Activated gamma-delta T cell (primary cell): ENCODE data around the gene UTS2B.

ENCODE experiments used
- DNase-seq: peaks from one replicate; lab custom pipeline; 2025; lab: John Stamatoyannopoulos, UW

Gene UTS2B

GRCh38 chr3:191352014-191352413, 21.7 kb upstream of the UTS2B start:
- no peak for DNase-seq

DNA sequence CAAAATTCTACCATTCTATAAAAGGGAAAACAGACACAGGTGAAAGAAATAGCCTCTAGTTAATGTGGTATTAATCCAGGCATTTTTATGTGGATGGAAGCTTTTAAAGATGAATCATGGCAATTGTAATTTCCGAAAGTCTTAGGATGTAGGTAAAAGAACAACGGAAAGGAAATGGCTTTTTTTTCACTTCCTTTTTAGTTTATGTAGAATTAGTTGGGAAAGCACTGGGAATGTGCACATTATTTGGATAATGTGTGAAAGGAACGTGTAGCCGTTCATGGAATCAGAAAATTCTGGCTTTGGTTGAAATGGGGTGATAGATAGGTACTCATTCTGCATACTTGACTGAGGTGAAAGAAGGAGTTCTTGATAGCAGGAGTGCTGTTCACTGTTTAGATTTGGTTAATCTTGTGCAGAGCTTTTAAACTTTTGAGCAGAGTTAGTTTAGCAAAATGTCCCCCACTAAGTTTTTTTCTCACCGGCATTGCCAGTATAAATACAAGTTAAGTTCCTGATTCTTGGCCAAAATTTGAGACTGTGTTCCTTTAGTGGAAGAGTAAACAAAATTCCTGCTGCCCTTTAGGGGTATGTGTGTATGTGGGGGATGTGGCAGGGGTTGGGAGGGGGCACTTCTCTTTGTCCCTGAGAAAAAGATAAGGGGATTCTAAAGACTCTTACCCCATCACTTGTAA, 20.2 kb upstream of the UTS2B start:
- DNase-seq, result no peak

DNA sequence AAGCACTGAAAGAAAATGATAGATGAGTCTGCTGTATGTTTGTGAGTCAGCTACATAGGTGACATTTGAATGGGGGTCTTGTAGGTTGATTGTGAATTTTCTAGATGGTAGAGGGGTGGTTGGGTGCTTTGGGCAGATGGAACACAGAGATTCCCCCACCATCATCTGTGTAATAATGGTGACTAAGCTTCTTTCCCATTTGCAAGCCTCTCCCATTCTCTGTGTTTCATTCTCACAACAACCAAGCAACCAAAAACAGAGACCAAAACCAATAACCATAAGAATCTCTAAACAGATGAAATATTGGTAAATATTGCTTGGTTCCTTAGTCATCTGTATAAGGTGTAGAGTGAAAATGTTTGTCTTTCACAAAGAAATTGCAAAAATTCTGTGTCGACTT, 17.8 kb upstream of the UTS2B start:
- DNase-seq, result no peak

GRCh38 chr3:191347228-191347627, 16.9 kb upstream of the UTS2B start:
- no peak for DNase-seq

GRCh38 chr3:191345334-191345733, 15.0 kb upstream of the UTS2B start:
- DNase-seq, result no peak

DNA sequence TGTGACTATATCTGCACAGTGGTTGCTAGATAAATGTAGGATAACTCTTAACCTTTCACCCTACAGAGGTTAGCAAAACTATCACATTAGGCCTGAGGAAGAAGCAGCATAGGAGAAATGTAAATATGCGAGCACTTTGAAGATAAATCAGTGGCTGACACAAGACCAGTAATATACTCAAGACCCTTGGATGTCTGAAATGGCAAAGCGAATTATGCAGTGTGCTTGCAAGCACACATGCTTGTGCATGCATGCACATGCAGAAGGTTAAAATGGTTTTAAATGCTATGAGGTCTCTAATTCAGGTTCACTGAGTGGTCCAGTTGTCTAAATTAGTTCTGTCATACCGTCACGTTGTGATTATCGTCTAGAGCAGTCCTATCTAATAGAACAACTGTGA, 13.6 kb upstream of the UTS2B start:
- DNase-seq, result no peak

GRCh38 chr3:191343115-191343514, 12.8 kb upstream of the UTS2B start:
- no peak for DNase-seq

DNA sequence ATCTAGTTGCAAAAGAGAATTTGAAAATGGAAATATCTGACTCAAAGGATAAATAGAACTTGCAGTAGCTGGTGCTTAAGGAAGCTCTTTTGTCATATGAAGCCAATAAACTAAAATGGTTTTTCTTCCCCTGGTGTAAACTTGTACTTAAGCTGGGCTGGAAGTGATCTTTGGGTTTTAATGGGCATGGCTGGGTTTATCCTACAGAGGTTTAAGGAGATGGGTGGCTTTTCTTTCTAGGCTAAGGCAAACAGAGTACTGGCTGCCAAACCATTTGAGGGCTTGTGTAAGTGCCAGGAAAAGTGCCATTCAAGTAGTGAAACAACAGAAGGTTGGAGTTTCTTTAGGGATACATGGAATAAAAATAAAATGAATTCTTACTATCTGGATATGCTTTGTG, 12.1 kb upstream of the UTS2B start:
- DNase-seq, result no peak

DNA sequence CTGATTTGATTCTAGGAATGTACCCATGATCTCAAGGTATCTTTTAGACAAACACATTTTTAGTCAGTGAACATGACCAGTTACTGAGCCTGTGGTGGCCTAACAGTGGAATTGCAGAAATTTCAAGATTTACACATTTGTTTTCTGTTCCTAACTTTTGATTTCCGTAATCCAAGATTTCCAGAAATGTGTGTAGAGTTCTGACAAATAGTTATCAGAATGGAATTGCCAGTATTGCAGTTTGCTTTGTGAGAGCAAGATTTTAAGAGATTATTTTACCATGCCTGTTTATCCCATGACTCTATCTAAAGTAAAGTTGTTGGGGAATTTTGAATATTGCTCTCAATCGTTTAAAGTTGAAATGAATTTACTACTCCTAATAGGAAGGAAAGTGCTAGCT, 11.7 kb upstream of the UTS2B start:
- DNase-seq, result no peak

- no peak for DNase-seq
Observed at GRCh38 chr3:191340966-191341365, 10.6 kb upstream of the UTS2B start.

DNA sequence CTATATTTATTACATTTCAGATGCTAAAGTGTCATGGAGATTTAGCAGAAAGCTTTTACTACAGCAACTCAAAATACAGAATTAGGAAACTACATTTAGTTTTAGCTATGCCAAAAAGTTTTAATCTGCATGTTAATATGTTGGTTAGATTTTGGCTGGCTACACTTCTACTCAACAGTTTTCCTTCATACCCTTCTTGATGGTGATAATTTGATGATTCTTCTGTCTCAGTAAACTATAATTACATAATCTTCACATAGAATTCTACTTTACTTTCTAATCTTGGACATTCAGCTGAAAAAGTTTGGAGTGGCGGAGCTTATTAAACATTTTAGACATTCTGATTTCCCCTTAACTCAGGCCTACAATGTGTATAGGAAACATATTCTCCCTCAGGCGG, 10.0 kb upstream of the UTS2B start:
- no peak for DNase-seq

DNA sequence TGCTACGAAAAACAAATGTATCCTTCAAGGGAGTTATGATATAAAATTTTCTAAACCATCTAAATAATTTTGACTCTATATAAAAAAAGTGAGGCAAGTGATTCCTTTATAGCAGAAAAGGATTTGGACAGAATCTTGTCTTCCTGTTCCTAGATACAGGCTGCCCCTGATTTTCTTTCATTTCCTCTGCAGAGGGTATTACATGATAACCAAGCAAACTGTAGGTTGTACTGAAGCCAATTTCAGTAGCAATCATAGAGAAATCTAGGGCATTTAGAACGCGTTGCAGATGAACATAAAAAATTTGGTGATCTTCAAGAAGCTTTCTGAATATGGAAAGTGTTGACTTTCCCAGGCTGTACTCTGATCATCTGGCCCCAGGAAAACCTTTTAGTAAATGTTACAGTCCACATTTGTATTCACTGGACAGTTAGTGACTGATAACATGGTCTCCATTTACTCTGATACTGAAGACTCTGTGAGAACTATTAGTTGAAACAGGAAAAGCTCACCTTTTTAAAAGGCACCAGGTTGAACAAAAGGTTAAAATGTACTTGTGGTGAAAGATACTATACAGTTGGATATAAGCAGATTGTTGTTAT, 9.1 kb upstream of the UTS2B start:
- no peak for DNase-seq

DNA sequence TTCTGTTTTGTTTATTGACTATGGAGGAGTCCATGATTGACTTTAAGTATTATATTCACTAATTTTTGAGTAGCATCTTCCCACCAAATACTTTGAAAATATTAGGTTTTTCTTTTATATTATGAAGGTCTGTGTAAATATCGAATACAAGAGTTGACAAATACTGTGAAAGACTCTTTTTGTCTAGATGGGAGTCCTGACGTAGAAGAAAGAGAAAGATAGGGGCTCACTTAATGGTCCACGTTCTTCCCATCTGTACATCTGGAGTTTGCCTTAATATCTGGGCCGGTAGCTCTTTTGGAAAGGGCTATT, 7.8 kb upstream of the UTS2B start:
- no peak for DNase-seq

DNA sequence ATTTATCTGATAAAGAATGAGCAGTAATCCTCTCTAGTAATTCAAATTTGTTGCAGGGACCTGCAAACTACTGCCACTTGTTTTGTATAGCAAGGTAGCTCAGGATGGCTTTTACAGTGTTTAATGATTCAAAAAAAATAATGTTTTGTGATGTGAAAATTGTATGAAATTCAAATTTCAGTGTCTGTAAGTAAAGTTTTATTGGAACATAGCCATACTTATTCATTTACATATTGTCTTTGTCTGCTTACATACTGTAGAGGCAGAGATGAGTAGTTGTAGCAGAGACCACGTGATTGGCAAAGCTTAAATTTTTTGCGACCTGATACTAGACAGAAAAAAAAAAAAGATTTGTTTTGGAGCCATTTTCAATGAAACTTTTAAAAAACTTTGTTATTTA, 6.5 kb upstream of the UTS2B start:
- DNase-seq, result no peak

- DNase-seq, result no peak
Observed at GRCh38 chr3:191334346-191334893, 4.1 kb upstream of the UTS2B start.

DNA sequence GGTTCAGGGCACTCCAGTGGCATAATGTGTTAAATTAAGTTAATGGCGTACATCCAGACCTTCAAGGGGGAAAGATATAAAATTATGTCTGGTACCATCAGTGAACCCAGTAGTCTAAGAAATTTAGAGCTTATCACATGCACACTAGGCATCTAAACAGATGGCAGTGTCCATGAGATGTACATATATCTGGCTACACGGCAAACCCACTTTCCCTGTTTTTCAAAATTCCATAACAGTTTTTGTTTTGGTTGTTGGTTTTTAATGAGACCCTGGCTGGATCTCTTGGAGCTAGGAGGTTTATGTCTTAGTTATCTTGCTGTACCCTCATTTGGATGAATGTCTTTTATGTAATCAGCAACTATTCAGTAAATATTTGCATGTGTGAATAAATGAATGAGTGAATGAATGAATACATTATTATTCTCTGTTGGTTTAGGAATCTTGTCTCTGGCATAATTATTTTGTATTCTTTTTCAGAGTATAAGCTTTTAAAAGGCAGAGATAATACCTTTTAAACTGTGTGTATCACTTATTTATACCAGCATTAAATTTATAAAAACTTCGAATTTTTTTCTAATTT, 3.1 kb upstream of the UTS2B start:
- no peak for DNase-seq

- no peak for DNase-seq
Observed at GRCh38 chr3:191331388-191331787, 1.1 kb upstream of the UTS2B start.

GRCh38 chr3:191330530-191331048, 263 bp upstream of the UTS2B start:
- DNase-seq, result no peak

DNA sequence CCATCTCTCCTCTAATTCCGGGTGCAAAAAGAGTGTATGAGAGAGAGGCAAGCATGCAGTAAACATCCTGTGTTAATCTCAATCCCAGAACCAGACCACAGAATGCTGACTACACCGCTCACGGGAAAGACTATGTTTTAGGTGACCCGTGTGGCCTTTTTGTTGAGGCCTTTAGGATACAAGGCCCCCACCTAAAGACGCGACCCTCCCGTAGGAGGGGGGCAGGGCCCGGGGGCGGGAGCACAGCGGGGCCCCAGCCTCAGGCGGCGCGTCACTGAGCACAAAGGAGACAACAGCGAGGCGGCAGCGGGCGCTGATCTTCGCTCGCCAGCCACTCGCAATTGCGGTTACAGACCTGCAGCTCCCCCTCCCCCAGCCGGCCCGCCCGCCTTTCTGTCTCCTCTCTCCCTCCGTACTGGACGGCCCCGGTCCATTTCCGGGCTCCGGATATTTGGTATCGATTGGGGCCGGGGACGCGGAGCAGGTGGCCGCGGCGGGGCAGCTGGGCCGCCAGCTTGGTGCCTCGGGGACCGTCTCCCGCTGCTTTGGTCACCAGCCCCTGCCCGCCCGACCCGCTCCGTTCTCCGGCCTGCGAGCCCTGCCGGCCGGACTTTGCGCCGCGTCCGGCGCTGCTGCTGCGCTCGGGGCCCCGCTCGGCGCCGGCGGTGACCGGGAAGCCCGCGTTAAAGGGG, 1.2 kb downstream of the UTS2B start, which contains the start of gene CCDC50:
TSS of gene CCDC50 (plus strand) at position 433 of the 692 bp plus-strand sequence. CDS start 281 bp downstream, outside the sequence.
- peak; percentile 26 for DNase-seq

GRCh38 chr3:191328383-191328961, 1.9 kb downstream of the UTS2B start:
- no peak for DNase-seq

- no peak for DNase-seq
Observed at GRCh38 chr3:191327526-191327925, 2.8 kb downstream of the UTS2B start.

DNA sequence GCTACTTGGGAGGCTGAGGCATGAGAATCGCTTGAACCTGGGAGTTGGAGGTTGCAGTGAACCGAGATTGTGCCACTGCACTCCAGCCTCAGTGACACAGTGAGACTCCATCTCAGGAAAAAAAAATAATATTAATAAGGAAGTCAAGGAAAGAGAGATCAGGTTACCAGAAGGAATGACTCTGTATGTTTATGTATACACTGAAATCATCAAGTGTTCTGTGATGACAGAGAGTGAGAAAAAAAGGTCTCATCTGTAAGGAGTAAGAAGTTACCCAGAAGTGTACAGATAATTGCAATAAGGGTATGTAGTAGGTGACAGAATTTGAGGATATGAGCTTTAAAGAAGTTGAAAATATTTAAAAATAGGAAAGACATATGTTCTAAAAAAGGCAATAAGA, 5.4 kb downstream of the UTS2B start:
- no peak for DNase-seq
